A549 (cell line): Measurements from ENCODE around the gene SNRPD1. TPM values are rescaled to one million over a fixed set of nuclear protein-coding genes. Genes with fewer than 3 reads are reported as not detected.

Experiments
- ATAC-seq, 2 experiments: fragments of 200-7000 bp in 1 of 2; fragments of >200 bp in 1 of 2; cut with Nextera tagmentation in 1 of 2; cut with Tn5 transposase in 1 of 2; 3 replicates each; pipeline versions ENCODE4 v1.8.0 to v1.9.1; 2018 to 2020; ENCODE audit warnings: mild to moderate bottlenecking in 1 of 2, moderate library complexity in 1 of 2
- CTCF ChIA-PET: fragments of 300-600 bp; sonication (Branson Sonifier 250); formaldehyde crosslinking; extraction: SDS; loops from one replicate; lab custom pipeline; 2021; ENCODE audit warnings: antibody characterized with exemption, inconsistent platforms; lab: Yijun Ruan, JAX
- POLR2A ChIA-PET: fragments of 350-600 bp; formaldehyde crosslinking; extraction: SDS; loops from one replicate; lab custom pipeline; 2021; ENCODE audit warnings: antibody characterized with exemption, inconsistent platforms; lab: Yijun Ruan, JAX
- DNase-seq, 2 experiments: peaks; one replicate each; pipeline versions ENCODE4 v3.0.0 to v3.0.0-alpha.2; 2011 to 2016; ENCODE audit warnings: low read depth in 1 of 2, low spot score in 1 of 2
- FAIRE-seq: peaks from 2 replicates; lab custom pipeline; 2011; peaks lifted over from hg19 to GRCh38; lab: Jason Lieb, UNC
- H3K27ac ChIP-seq, 2 experiments: fragments of >200 bp; sonication (Bioruptor Twin); formaldehyde crosslinking; 3 replicates each; pipeline ENCODE4 v1.5.1; 2016 to 2017
- H3K4me1 ChIP-seq: fragments of >200 bp; sonication (Bioruptor Twin); formaldehyde crosslinking; 3 replicates; pipeline ENCODE4 v1.6.1; 2016
- H3K4me2 ChIP-seq: fragments of >200 bp; sonication (Bioruptor Twin); formaldehyde crosslinking; 3 replicates; pipeline ENCODE4 v1.6.1; 2016
- H3K4me3 ChIP-seq: fragments of >200 bp; sonication (Bioruptor Twin); formaldehyde crosslinking; 3 replicates; pipeline ENCODE4 v1.5.1; 2016
- H3K9me3 ChIP-seq: fragments of >200 bp; sonication (Bioruptor Twin); formaldehyde crosslinking; 3 replicates; pipeline ENCODE4 v1.6.1; 2016
- ATOH8 ChIP-seq: fragments of 250-450 bp; sonication (Bioruptor Pico); IDR thresholded peaks from 2 replicates; pipeline ENCODE4 v1.5.0; 2020; ENCODE audit warnings: low read depth, mild to moderate bottlenecking, moderate library complexity
- BCL3 ChIP-seq: fragments of >200 bp; sonication (Bioruptor Twin); formaldehyde crosslinking; IDR thresholded peaks from 3 replicates; pipeline ENCODE4 v1.6.1; 2016
- CHD2 ChIP-seq: fragments of 150-350 bp; IDR thresholded peaks from 2 replicates; pipeline ENCODE4 v1.6.1; 2014; ENCODE audit warnings: low read length; ENCODE audit not compliant: partially characterized antibody
- CHD4 ChIP-seq: fragments of 200-600 bp; sonication (generic); IDR thresholded peaks from 2 replicates; pipeline ENCODE4 v1.6.1; 2016; ENCODE audit warnings: antibody characterized with exemption, mild to moderate bottlenecking, borderline replicate concordance
- EHMT2 ChIP-seq: fragments of 200-600 bp; sonication (generic); IDR thresholded peaks from 2 replicates; pipeline ENCODE4 v1.6.1; 2016; ENCODE audit warnings: antibody characterized with exemption, low read depth, mild to moderate bottlenecking, moderate library complexity
- EP300 ChIP-seq, 2 experiments: fragments of >200 bp; sonication (Bioruptor Twin); formaldehyde crosslinking; IDR thresholded peaks; 2 replicates in 1 of 2; 3 replicates in 1 of 2; pipeline ENCODE4 v1.6.1; 2016 to 2017
- ESRRA ChIP-seq: fragments of 150-350 bp; IDR thresholded peaks from 2 replicates; pipeline ENCODE4 v1.6.1; 2014; ENCODE audit warnings: mild to moderate bottlenecking, low read length, borderline replicate concordance
- FOXS1 ChIP-seq: fragments of 250-450 bp; sonication (Bioruptor Pico); IDR thresholded peaks from 2 replicates; pipeline ENCODE4 v1.5.0; 2020; ENCODE audit warnings: mild to moderate bottlenecking, moderate library complexity
- HEYL ChIP-seq: fragments of 250-450 bp; sonication (Bioruptor Pico); IDR thresholded peaks from 2 replicates; pipeline ENCODE4 v1.8.0; 2021; ENCODE audit warnings: mild to moderate bottlenecking, moderate library complexity
- HOXA7 ChIP-seq: fragments of 250-450 bp; sonication (Bioruptor Pico); IDR thresholded peaks from 2 replicates; pipeline ENCODE4 v1.5.0; 2020; ENCODE audit warnings: mild to moderate bottlenecking, moderate library complexity
- HOXB13 ChIP-seq: fragments of 250-450 bp; sonication (Bioruptor Pico); IDR thresholded peaks from 2 replicates; pipeline ENCODE4 v1.5.0; 2020; ENCODE audit warnings: low read depth, mild to moderate bottlenecking, moderate library complexity
- KDM5A ChIP-seq: fragments of 200-600 bp; sonication (generic); IDR thresholded peaks from 2 replicates; pipeline ENCODE4 v1.6.1; 2016; ENCODE audit warnings: antibody characterized with exemption, mild to moderate bottlenecking
- MAZ ChIP-seq: fragments of 150-350 bp; IDR thresholded peaks from 2 replicates; pipeline ENCODE4 v1.6.1; 2014; ENCODE audit warnings: antibody characterized with exemption, low read depth, low read length, borderline replicate concordance
- NR3C1 ChIP-seq: fragments of >200 bp; sonication (Bioruptor Twin); formaldehyde crosslinking; IDR thresholded peaks from 3 replicates; pipeline ENCODE4 v1.6.1; 2017
- SMC3 ChIP-seq: fragments of >200 bp; sonication (Bioruptor Twin); formaldehyde crosslinking; IDR thresholded peaks from 3 replicates; pipeline ENCODE4 v1.6.1; 2018; ENCODE audit warnings: inconsistent platforms
- SREBF2 ChIP-seq: fragments of 450-650 bp; IDR thresholded peaks from 2 replicates; pipeline ENCODE4 v1.6.1; 2014; ENCODE audit warnings: mild to moderate bottlenecking, moderate library complexity
- ZFP36 ChIP-seq: fragments of 450-650 bp; IDR thresholded peaks from 2 replicates; pipeline ENCODE4 v1.6.1; 2014; ENCODE audit warnings: borderline replicate concordance; ENCODE audit not compliant: partially characterized antibody
- WGBS: methylation state at CpG from one replicate; pipeline ENCODE4 v1.1.6; 2017; ENCODE audit errors: missing lambda C conversion rate; 5-methylcytosine and 5-hydroxymethylcytosine counted together
- polyA plus RNA-seq, 4 experiments: library from polyadenylated mRNA; depleted of rRNA in 3 of 4; stranded (reverse); fragments of >200 nt; fragmentation: RNase III in 1 of 4; extraction: RNeasy Plus Mini Kit Qiagen cat#74134 plus additional on column Dnase treatment in 1 of 4; gene quantifications; 2 replicates in 3 of 4; 3 replicates in 1 of 4; pipeline ENCODE4 v1.2.3, GENCODE V29; 2011 to 2017
- TF ChIP-seq, protein P1 (sequence below): fragments of >200 bp; sonication (Bioruptor Twin); formaldehyde crosslinking; IDR thresholded peaks from 3 replicates; pipeline ENCODE4 v1.5.1; 2016
- TF ChIP-seq, protein P2 (sequence below): fragments of 450-650 bp; IDR thresholded peaks from 2 replicates; pipeline ENCODE4 v1.6.1; 2014; ENCODE audit warnings: antibody characterized with exemption
- TF ChIP-seq, protein P3 (sequence below): fragments of >200 bp; sonication (Bioruptor Twin); formaldehyde crosslinking; IDR thresholded peaks from 2 replicates; pipeline ENCODE4 v1.6.1; 2016
- TF ChIP-seq, protein P4 (sequence below): fragments of 200-600 bp; sonication (generic); IDR thresholded peaks from 2 replicates; pipeline ENCODE4 v1.6.1; 2016; ENCODE audit warnings: antibody characterized with exemption, mild to moderate bottlenecking, moderate library complexity

The SNRPD1 gene
- polyA plus RNA-seq, 2 of the 4 experiments (the other 2 are of a cell fraction), result 139 to 356 TPM

- TF ChIP-seq SMC3, result 0 out of 3 replicates have a peak, but pooled peaks have one; percentile 14
- TF ChIP-seq ZFP36, result no peak
- no peak for TF ChIP-seq HOXA7 (CRISPR knock-in tag)
- TF ChIP-seq, protein P1, sequence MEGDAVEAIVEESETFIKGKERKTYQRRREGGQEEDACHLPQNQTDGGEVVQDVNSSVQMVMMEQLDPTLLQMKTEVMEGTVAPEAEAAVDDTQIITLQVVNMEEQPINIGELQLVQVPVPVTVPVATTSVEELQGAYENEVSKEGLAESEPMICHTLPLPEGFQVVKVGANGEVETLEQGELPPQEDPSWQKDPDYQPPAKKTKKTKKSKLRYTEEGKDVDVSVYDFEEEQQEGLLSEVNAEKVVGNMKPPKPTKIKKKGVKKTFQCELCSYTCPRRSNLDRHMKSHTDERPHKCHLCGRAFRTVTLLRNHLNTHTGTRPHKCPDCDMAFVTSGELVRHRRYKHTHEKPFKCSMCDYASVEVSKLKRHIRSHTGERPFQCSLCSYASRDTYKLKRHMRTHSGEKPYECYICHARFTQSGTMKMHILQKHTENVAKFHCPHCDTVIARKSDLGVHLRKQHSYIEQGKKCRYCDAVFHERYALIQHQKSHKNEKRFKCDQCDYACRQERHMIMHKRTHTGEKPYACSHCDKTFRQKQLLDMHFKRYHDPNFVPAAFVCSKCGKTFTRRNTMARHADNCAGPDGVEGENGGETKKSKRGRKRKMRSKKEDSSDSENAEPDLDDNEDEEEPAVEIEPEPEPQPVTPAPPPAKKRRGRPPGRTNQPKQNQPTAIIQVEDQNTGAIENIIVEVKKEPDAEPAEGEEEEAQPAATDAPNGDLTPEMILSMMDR, result peak; percentile 65
- TF ChIP-seq FOXS1, result no peak
- TF ChIP-seq, all 56 proteins: peak for 13
Measured at GRCh38 chr18:21612125-21613039, at the start of gene SNRPD1 (continued).

DNA sequence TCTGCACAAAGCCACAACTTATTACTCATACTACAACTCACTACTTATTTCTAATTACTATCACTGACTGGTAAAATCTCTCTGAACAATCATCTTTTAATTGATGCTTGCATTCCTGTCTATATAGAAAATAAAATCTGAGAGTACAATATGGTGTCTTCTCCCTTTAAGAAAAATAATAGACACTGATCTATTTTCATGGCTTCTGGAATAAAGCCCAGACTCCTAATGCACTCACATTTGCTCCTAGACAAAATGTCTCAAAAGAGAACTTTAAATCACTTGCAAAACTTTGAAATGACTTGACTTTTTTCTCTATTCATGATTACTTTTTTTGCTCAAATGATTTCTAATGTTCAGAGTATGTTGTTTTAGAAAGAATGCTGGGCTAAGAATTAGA is 40.3 kb upstream of the SNRPD1 start:
- no peak for FAIRE-seq
- no peak for TF ChIP-seq SREBF2
- TF ChIP-seq SMC3, result no peak
- no peak for TF ChIP-seq HOXB13 (CRISPR knock-in tag)
- TF ChIP-seq BCL3, result no peak
- no peak for TF ChIP-seq CHD2
- no peak for TF ChIP-seq EP300 (IDR thresholded peaks at IDR 0.05)
- TF ChIP-seq EHMT2, result no peak
- CTCF ChIA-PET, result no interaction called here

DNA sequence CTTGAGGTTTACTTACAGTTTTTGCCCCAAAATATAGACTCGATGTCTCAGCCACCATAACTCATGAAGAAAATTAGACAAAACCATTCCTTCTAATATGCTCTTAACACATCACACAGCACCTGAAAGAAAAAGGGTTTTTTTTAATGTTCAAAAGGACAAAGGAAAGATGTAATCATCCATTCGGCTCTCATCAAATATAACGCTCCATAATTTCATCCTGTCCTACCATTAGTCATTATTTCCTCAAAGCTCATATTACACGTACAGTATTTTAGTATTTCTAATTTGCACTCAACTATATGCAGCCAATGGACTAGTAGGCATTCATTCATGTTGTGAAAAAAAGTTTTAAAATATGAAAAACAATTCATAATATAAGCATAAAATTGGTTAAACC is 36.5 kb upstream of the SNRPD1 start:
- Histone ChIP-seq H3K9me3 (no peaks in the 10 kb centered on the region), H3K4me2 (no peak overlapping the region), H3K27ac (no peak overlapping the region), H3K4me1 (no peaks in the 10 kb centered on the region), H3K4me3 (no peak overlapping the region)
- FAIRE-seq, result no peak
- no peak for ATAC-seq
- ChIA-PET CTCF (no interaction called here), POLR2A (no interaction called here)
- DNase-seq, result no peak
- WGBS, result 92% methylated on average over 4 of the region's 4 CpGs
- TF ChIP-seq, protein P2, sequence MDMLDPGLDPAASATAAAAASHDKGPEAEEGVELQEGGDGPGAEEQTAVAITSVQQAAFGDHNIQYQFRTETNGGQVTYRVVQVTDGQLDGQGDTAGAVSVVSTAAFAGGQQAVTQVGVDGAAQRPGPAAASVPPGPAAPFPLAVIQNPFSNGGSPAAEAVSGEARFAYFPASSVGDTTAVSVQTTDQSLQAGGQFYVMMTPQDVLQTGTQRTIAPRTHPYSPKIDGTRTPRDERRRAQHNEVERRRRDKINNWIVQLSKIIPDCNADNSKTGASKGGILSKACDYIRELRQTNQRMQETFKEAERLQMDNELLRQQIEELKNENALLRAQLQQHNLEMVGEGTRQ, result no peak
- TF ChIP-seq, protein P3, sequence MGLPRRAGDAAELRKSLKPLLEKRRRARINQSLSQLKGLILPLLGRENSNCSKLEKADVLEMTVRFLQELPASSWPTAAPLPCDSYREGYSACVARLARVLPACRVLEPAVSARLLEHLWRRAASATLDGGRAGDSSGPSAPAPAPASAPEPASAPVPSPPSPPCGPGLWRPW, result no peak
- TF ChIP-seq NR3C1 (no peak), MAZ (no peak), KDM5A (no peak), ATOH8 (CRISPR knock-in tag) (no peak), ESRRA (no peak), HEYL (no peak), SMC3 (no peak), CHD4 (no peak)
- TF ChIP-seq, protein P4, sequence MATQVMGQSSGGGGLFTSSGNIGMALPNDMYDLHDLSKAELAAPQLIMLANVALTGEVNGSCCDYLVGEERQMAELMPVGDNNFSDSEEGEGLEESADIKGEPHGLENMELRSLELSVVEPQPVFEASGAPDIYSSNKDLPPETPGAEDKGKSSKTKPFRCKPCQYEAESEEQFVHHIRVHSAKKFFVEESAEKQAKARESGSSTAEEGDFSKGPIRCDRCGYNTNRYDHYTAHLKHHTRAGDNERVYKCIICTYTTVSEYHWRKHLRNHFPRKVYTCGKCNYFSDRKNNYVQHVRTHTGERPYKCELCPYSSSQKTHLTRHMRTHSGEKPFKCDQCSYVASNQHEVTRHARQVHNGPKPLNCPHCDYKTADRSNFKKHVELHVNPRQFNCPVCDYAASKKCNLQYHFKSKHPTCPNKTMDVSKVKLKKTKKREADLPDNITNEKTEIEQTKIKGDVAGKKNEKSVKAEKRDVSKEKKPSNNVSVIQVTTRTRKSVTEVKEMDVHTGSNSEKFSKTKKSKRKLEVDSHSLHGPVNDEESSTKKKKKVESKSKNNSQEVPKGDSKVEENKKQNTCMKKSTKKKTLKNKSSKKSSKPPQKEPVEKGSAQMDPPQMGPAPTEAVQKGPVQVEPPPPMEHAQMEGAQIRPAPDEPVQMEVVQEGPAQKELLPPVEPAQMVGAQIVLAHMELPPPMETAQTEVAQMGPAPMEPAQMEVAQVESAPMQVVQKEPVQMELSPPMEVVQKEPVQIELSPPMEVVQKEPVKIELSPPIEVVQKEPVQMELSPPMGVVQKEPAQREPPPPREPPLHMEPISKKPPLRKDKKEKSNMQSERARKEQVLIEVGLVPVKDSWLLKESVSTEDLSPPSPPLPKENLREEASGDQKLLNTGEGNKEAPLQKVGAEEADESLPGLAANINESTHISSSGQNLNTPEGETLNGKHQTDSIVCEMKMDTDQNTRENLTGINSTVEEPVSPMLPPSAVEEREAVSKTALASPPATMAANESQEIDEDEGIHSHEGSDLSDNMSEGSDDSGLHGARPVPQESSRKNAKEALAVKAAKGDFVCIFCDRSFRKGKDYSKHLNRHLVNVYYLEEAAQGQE, result no peak

More for the DNA sequence above, 40.3 kb upstream of the SNRPD1 start:
- POLR2A ChIA-PET, result no interaction called here
- DNase-seq (no peak), ATAC-seq (no peak)
- H3K4me2 ChIP-seq, result no peak overlapping the region
- H3K4me3 ChIP-seq, result no peak overlapping the region
- no peak overlapping the region for H3K27ac ChIP-seq
- no peaks in the 10 kb centered on the region for H3K4me1 ChIP-seq
- no peaks in the 10 kb centered on the region for H3K9me3 ChIP-seq
